ENCODE measurements around the gene MED1. TPM values are rescaled to one million over a fixed set of nuclear protein-coding genes. Genes with fewer than 3 reads are reported as not detected.
"Not testable (repeated sequence)": the region's sequence is repeated elsewhere in the genome, so short reads cannot be mapped to it uniquely, and the experiment has no call there.

The MED1 gene
- total RNA-seq: 10 to 100 TPM; 20.1 to 54.8 (median 28.2) TPM

GRCh38 chr17:39450847-39451581, at the start of gene MED1:
Gene MED1 (minus strand): TSS chr17:39451263. CDS start chr17:39451062, 201 bp downstream.
- Histone ChIP-seq H3K4me1 (replicated peaks in 1 of 2) (peaks cover 10 to 11% of the 10 kb centered on the region in 2 donors), H3K4me3 (peak within 1 kb of the TSS; percentile 58 to 93 (median 81)), H3K27ac (peak within 1 kb of the TSS; percentile 86 to 92)
- ATAC-seq (replicated peaks in 6 of 8): peak; percentile 96 to 100 (median 100)
- in situ Hi-C loops (cut with MboI; ENCODE audit: low pct_unique_long_range_greater_than_20kb in 2 of 9, low sequenced_read_pairs in 9 of 9, unreplicated experiment in 9 of 9): no loop called here
- 0 to 3% (median 0%) methylated on average over 2 to 21 of the region's 37 CpGs; no CpG with 5 or more reads in 1 of the 10 experiments for WGBS, 10 experiments

- WGBS, 10 experiments: 80 to 100% (median 97%) methylated on average over 1 to 12 of the region's 12 CpGs; no CpG with 5 or more reads in 1 of the 10 experiments
Measured at GRCh38 chr17:39496921-39497320, 45.9 kb upstream of the MED1 start.

GRCh38 chr17:39487946-39488345, 36.9 kb upstream of the MED1 start:
- in situ Hi-C loops (cut with MboI; ENCODE audit: low pct_unique_long_range_greater_than_20kb in 2 of 9, low sequenced_read_pairs in 9 of 9, unreplicated experiment in 9 of 9): no loop called here
- Histone ChIP-seq H3K4me3 (no peak overlapping the region), H3K27ac (no peak overlapping the region), H3K4me1 (replicated peaks in 1 of 2) (no peaks in the 10 kb centered on the region)
- WGBS, 10 experiments: 60 to 100% (median 100%) methylated on average over 1 to 3 of the region's 4 CpGs; no CpG with 5 or more reads in 3 of the 10 experiments
- no peak for ATAC-seq (replicated peaks in 6 of 8)

More at GRCh38 chr17:39496921-39497320, 45.9 kb upstream of the MED1 start:
- in situ Hi-C loops (cut with MboI; ENCODE audit: low pct_unique_long_range_greater_than_20kb in 2 of 9, low sequenced_read_pairs in 9 of 9, unreplicated experiment in 9 of 9); H3K4me1 ChIP-seq (replicated peaks in 1 of 2); H3K27ac ChIP-seq; H3K4me3 ChIP-seq; ATAC-seq (replicated peaks in 6 of 8): not testable (repeated sequence)

GRCh38 chr17:39487490-39487889, 36.4 kb upstream of the MED1 start:
- ATAC-seq (replicated peaks in 6 of 8); in situ Hi-C loops (cut with MboI; ENCODE audit: low pct_unique_long_range_greater_than_20kb in 2 of 9, low sequenced_read_pairs in 9 of 9, unreplicated experiment in 9 of 9); H3K4me1 ChIP-seq (replicated peaks in 1 of 2); H3K27ac ChIP-seq; H3K4me3 ChIP-seq: not testable (repeated sequence)
- 80 to 94% (median 94%) methylated on average over 1 to 3 of the region's 3 CpGs; no CpG with 5 or more reads in 4 of the 10 experiments for WGBS, 10 experiments

DNA sequence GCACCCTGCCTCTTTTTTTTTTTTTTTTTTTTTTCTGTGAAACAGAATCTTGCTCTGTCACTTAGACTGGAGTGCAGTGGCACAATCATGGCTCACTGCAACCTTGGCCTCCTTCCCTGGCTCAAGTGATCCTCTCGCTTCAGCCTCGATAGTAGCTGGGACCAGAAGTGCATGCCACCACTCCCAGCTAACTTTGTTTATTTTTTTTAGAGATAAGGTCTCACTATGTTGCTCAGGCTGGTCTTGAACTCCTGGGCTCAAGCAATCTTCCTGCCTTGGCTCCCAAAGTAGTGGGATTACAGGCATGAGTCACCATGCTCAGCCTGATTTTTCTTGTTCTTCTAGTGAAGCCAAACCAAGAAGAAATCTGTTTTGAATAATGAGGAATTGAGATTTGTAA, 35.2 kb upstream of the MED1 start:
- Histone ChIP-seq H3K4me1 (replicated peaks in 1 of 2) (no peaks in the 10 kb centered on the region), H3K27ac (no peak overlapping the region), H3K4me3 (no peak overlapping the region)
- ATAC-seq (replicated peaks in 6 of 8): peak in 2 of 8 experiments; percentile 39 to 44
- 8 to 100% (median 100%) methylated on average over 2 of the region's 2 CpGs; no CpG with 5 or more reads in 6 of the 10 experiments for WGBS, 10 experiments
- in situ Hi-C loops (cut with MboI; ENCODE audit: low pct_unique_long_range_greater_than_20kb in 2 of 9, low sequenced_read_pairs in 9 of 9, unreplicated experiment in 9 of 9): no loop called here

DNA sequence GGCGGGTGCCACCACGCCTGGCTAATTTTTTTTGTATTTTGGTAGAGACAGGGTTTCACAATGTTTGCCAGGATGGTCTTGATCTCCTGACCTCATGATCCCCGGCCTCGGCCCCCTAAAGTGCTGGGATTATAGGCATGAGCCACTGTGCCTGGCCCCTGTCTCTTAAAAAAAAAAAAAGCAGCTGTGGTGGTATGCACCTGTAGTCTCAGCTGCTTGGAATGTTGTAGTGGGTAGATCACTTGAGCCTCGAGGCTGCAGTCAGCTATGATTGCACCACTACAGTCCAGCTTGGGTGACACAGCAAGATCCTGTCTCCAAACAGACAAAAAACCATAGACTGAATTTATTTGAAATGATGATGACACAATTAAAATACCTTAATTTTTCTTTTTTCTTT, 34.5 kb upstream of the MED1 start:
- Histone ChIP-seq H3K27ac (no peak overlapping the region), H3K4me1 (replicated peaks in 1 of 2) (no peaks in the 10 kb centered on the region), H3K4me3 (no peak overlapping the region)
- peak in 3 of 8 experiments; percentile 41 to 94 (median 79) for ATAC-seq (replicated peaks in 6 of 8)
- 21 to 100% (median 100%) methylated on average over 1 to 4 of the region's 5 CpGs; no CpG with 5 or more reads in 3 of the 10 experiments for WGBS, 10 experiments
- in situ Hi-C loops (cut with MboI; ENCODE audit: low pct_unique_long_range_greater_than_20kb in 2 of 9, low sequenced_read_pairs in 9 of 9, unreplicated experiment in 9 of 9): no loop called here

DNA sequence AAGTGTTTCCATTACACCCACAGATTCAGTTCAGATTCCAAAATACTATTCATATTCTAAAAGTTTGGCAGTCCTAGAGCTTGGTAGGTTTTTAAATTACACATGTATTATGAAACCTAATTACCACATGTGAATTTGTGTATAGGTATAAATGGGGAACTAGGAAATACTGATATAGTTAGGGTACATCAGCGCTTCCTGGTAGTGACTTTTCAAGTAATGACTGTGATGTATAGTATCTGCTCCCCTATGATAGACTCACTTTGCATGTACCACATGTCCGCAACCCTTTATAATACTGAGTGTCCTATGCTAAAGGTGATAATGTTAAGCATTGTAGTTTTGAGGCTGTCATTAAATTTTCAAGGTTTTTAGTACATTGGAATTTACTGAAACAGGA, 33.1 kb upstream of the MED1 start:
- ATAC-seq (replicated peaks in 6 of 8): no peak
- no peaks in the 10 kb centered on the region for H3K4me1 ChIP-seq (replicated peaks in 1 of 2)
- no peak overlapping the region for H3K27ac ChIP-seq
- H3K4me3 ChIP-seq: no peak overlapping the region
- WGBS, 10 experiments: 95 to 100% (median 100%) methylated on average over 1 to 2 of the region's 2 CpGs; no CpG with 5 or more reads in 3 of the 10 experiments
- in situ Hi-C loops (cut with MboI; ENCODE audit: low pct_unique_long_range_greater_than_20kb in 2 of 9, low sequenced_read_pairs in 9 of 9, unreplicated experiment in 9 of 9): no loop called here

- in situ Hi-C loops (cut with MboI; ENCODE audit: low pct_unique_long_range_greater_than_20kb in 2 of 9, low sequenced_read_pairs in 9 of 9, unreplicated experiment in 9 of 9): no loop called here
Measured at GRCh38 chr17:39483506-39483905, 32.4 kb upstream of the MED1 start.

DNA sequence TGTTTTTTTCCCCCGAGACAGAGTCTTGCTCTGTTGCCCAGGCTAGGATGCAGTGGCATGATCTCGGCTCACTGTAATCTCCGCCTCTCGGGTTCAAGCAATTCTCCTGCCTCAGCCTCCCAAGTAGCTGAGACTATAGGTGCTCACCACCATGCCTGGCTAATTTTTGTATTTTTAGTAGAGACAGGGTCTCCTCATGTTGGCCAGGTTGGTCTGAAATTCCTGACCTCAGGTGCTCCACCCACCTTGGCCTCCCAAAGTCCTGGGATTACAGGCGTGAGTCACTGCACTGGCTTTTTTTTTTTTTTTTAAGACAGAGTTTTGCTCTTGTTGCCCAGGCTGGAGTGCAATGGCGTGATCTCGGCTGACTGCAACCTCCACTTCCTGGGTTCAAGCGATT, 28.6 kb upstream of the MED1 start:
- 80 to 100% (median 96%) methylated on average over 2 to 8 of the region's 8 CpGs; no CpG with 5 or more reads in 2 of the 10 experiments for WGBS, 10 experiments
- in situ Hi-C loops (cut with MboI; ENCODE audit: low pct_unique_long_range_greater_than_20kb in 2 of 9, low sequenced_read_pairs in 9 of 9, unreplicated experiment in 9 of 9); H3K4me3 ChIP-seq; H3K27ac ChIP-seq; ATAC-seq (replicated peaks in 6 of 8); H3K4me1 ChIP-seq (replicated peaks in 1 of 2): not testable (repeated sequence)

More at GRCh38 chr17:39483506-39483905, 32.4 kb upstream of the MED1 start:
- Histone ChIP-seq H3K27ac (no peak overlapping the region), H3K4me3 (no peak overlapping the region), H3K4me1 (replicated peaks in 1 of 2) (no peaks in the 10 kb centered on the region)
- WGBS, 10 experiments: 92 to 100% (median 96%) methylated on average over 2 to 6 of the region's 6 CpGs
- no peak for ATAC-seq (replicated peaks in 6 of 8)

- in situ Hi-C loops (cut with MboI; ENCODE audit: low pct_unique_long_range_greater_than_20kb in 2 of 9, low sequenced_read_pairs in 9 of 9, unreplicated experiment in 9 of 9): no loop called here
- WGBS, 10 experiments: 80 to 100% (median 93%) methylated on average over 1 to 7 of the region's 7 CpGs; no CpG with 5 or more reads in 1 of the 10 experiments
- Histone ChIP-seq H3K4me1 (replicated peaks in 1 of 2) (no peaks in the 10 kb centered on the region), H3K4me3 (no peak overlapping the region), H3K27ac (no peak overlapping the region)
- ATAC-seq (replicated peaks in 6 of 8): no peak
Measured at GRCh38 chr17:39473310-39473709, 22.2 kb upstream of the MED1 start.

GRCh38 chr17:39468610-39469009, 17.5 kb upstream of the MED1 start:
- ATAC-seq (replicated peaks in 6 of 8); H3K27ac ChIP-seq; in situ Hi-C loops (cut with MboI; ENCODE audit: low pct_unique_long_range_greater_than_20kb in 2 of 9, low sequenced_read_pairs in 9 of 9, unreplicated experiment in 9 of 9); H3K4me3 ChIP-seq: not testable (repeated sequence)
- peaks cover 7 to 10% of the 10 kb centered on the region in 2 donors for H3K4me1 ChIP-seq (replicated peaks in 1 of 2)
- WGBS, 10 experiments: 80 to 100% (median 99%) methylated on average over 1 to 8 of the region's 11 CpGs

DNA sequence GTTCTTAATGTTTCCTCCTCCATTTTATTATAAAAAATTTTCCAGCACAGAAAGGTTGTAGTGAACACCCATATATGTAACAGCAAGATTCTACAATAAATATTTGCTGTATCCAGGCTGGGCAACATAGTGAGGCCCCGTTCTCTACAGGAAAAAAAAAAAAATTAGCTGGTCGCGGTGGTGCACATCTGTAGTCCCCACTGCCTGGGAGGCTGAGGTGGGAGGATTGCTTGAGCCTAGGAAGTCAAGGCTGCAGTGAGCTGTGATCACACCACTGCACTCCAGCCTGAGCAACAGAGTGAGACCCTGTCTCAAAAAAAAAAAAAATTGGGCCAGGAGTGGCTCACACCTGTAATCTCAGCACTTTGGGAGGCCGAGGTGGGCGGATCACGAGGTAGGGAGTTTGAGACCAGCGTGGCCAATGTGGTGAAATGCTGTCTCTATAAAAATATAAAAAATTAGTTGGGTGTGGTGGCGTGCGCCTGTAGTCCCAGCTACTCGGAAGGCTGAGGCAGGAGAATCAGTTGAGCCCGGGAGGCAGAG, 13.6 kb upstream of the MED1 start:
- peak overlapping the region; percentile 69 to 98 (median 86) for H3K4me3 ChIP-seq
- ATAC-seq (replicated peaks in 6 of 8); in situ Hi-C loops (cut with MboI; ENCODE audit: low pct_unique_long_range_greater_than_20kb in 2 of 9, low sequenced_read_pairs in 9 of 9, unreplicated experiment in 9 of 9); H3K27ac ChIP-seq: not testable (repeated sequence)
- WGBS, 10 experiments: 50 to 100% (median 86%) methylated on average over 1 to 10 of the region's 11 CpGs; no CpG with 5 or more reads in 2 of the 10 experiments
- peaks cover 7 to 10% of the 10 kb centered on the region in 2 donors for H3K4me1 ChIP-seq (replicated peaks in 1 of 2)

GRCh38 chr17:39462631-39463375, 11.7 kb upstream of the MED1 start:
- in situ Hi-C loops (cut with MboI; ENCODE audit: low pct_unique_long_range_greater_than_20kb in 2 of 9, low sequenced_read_pairs in 9 of 9, unreplicated experiment in 9 of 9): no loop called here
- 0 to 8% (median 0%) methylated on average over 1 to 25 of the region's 28 CpGs for WGBS, 10 experiments
- Histone ChIP-seq H3K4me1 (replicated peaks in 1 of 2) (peaks cover 7 to 10% of the 10 kb centered on the region in 2 donors), H3K27ac (no peak overlapping the region), H3K4me3 (peak overlapping the region; percentile 69 to 98 (median 86))
- no peak for ATAC-seq (replicated peaks in 6 of 8)

Measured in motor neuron (in vitro differentiated cells).